Activated T-helper 2 cell treated with anti-CD3 and anti-CD28 coated beads, Interferon-gamma antibody, Interleukin-2, Interleukin-4, amounts not matched to agents 10 μg/mL and 5 μg/mL and 100 μg/mL, durations not matched to agents 14 hours and 24 hours and 36 hours (primary cell): ENCODE results near the gene USP10. TPM values are rescaled to one million over a fixed set of nuclear protein-coding genes. Genes with fewer than 3 reads are reported as not detected.
A peak's percentile ranks its signal among the peaks of the same experiment; 100 is the strongest.
"Not testable (repeated sequence)": the region's sequence is repeated elsewhere in the genome, so short reads cannot be mapped to it uniquely, and the experiment has no call there.

Experiments used
- DNase-seq: peaks from one replicate; pipeline ENCODE4 v3.0.0; 2021; ENCODE audit warnings: low spot score
- H3K27ac Mint-ChIP-seq: one replicate; pipeline ENCODE4 v1.8.0; 2021; ENCODE audit warnings: mixed read lengths
- H3K27me3 Mint-ChIP-seq: one replicate; pipeline ENCODE4 v1.8.0; 2021; ENCODE audit warnings: low read depth, mixed read lengths
- H3K36me3 Mint-ChIP-seq: one replicate; pipeline ENCODE4 v1.8.0; 2021; ENCODE audit warnings: low read depth, mixed read lengths
- H3K4me1 Mint-ChIP-seq: one replicate; pipeline ENCODE4 v1.8.0; 2021; ENCODE audit warnings: low read depth, mixed read lengths
- H3K4me3 Mint-ChIP-seq: one replicate; pipeline ENCODE4 v1.8.0; 2021; ENCODE audit warnings: low read depth, mild to moderate bottlenecking, moderate library complexity, mixed read lengths
- H3K9me3 Mint-ChIP-seq: one replicate; pipeline ENCODE4 v1.8.0; 2021; ENCODE audit warnings: mixed read lengths
- intact Hi-C: fragments of 100-400 bp; cut with micrococcal nuclease; formaldehyde crosslinking; loops from one replicate; pipeline ENCODE4 v1.15.1; 2023
- total RNA-seq: library from RNA; stranded (reverse); gene quantifications from 2 replicates; pipeline ENCODE4 v1.2.3, GENCODE V29; 2022

The USP10 gene
- total RNA-seq, 1 donor from 2014 or later = 151 TPM

GRCh38 chr16:84728853-84729424 lies 29.1 kb downstream of the USP10 start:
- Mint-ChIP-seq H3K9me3 (no peaks in the 10 kb centered on the region), H3K27ac (no peak overlapping the region), H3K27me3 (no peaks in the 10 kb centered on the region), H3K4me3 (no peak overlapping the region), H3K36me3 (peaks cover 18% of the 10 kb centered on the region), H3K4me1 (peaks cover 50% of the 10 kb centered on the region)
- no peak for DNase-seq
- intact Hi-C loops = loop anchor here (5.0 kb wide), 1 partner anchor 222 kb away; no protein-coding TSS in a partner anchor

GRCh38 chr16:84729716-84730320 lies 30.0 kb downstream of the USP10 start:
- Mint-ChIP-seq H3K4me3 (no peak overlapping the region), H3K4me1 (peaks cover 45% of the 10 kb centered on the region), H3K36me3 (peaks cover 25% of the 10 kb centered on the region)

GRCh38 chr16:84730406-84731106 lies 30.8 kb downstream of the USP10 start:
- intact Hi-C loops = no loop called here
- H3K27me3 Mint-ChIP-seq = no peaks in the 10 kb centered on the region
- H3K36me3 Mint-ChIP-seq = peaks cover 27% of the 10 kb centered on the region
- H3K27ac Mint-ChIP-seq = peak overlapping the region; percentile 29
- H3K9me3 Mint-ChIP-seq = no peaks in the 10 kb centered on the region
- no peak overlapping the region for H3K4me3 Mint-ChIP-seq
- H3K4me1 Mint-ChIP-seq = peaks cover 44% of the 10 kb centered on the region
- DNase-seq = peak; percentile 7

More at GRCh38 chr16:84729716-84730320, 30.0 kb downstream of the USP10 start:
- no peaks in the 10 kb centered on the region for H3K9me3 Mint-ChIP-seq
- H3K27me3 Mint-ChIP-seq = no peaks in the 10 kb centered on the region
- H3K27ac Mint-ChIP-seq = no peak overlapping the region
- intact Hi-C loops = loop anchor here (5.0 kb wide), 1 partner anchor 223 kb away; no protein-coding TSS in a partner anchor
- no peak for DNase-seq

GRCh38 chr16:84732332-84732673 lies 32.5 kb downstream of the USP10 start:
- DNase-seq, intact Hi-C loops, H3K27me3 Mint-ChIP-seq, H3K9me3 Mint-ChIP-seq, H3K27ac Mint-ChIP-seq, H3K4me3 Mint-ChIP-seq: not testable (repeated sequence)
- peaks cover 39% of the 10 kb centered on the region for H3K4me1 Mint-ChIP-seq
- peaks cover 33% of the 10 kb centered on the region for H3K36me3 Mint-ChIP-seq

GRCh38 chr16:84732674-84733352 lies 33.0 kb downstream of the USP10 start:
- Mint-ChIP-seq H3K9me3 (no peaks in the 10 kb centered on the region), H3K4me1 (peaks cover 41% of the 10 kb centered on the region), H3K36me3 (peaks cover 30% of the 10 kb centered on the region), H3K27me3 (no peaks in the 10 kb centered on the region), H3K27ac (no peak overlapping the region), H3K4me3 (no peak overlapping the region)
- DNase-seq = no peak
- intact Hi-C loops = no loop called here

GRCh38 chr16:84735849-84736586 lies 36.2 kb downstream of the USP10 start:
- Mint-ChIP-seq H3K27ac (peak overlapping the region; percentile 38), H3K4me1 (peaks cover 41% of the 10 kb centered on the region), H3K9me3 (no peaks in the 10 kb centered on the region), H3K27me3 (no peaks in the 10 kb centered on the region), H3K36me3 (peaks cover 30% of the 10 kb centered on the region), H3K4me3 (no peak overlapping the region)
- DNase-seq = no peak
- intact Hi-C loops = loop anchor here (5.0 kb wide), 1 partner anchor 224 kb away; no protein-coding TSS in a partner anchor

- Mint-ChIP-seq H3K4me3 (no peak overlapping the region), H3K4me1 (peaks cover 45% of the 10 kb centered on the region)
Observed at GRCh38 chr16:84737192-84738011, 37.6 kb downstream of the USP10 start.

GRCh38 chr16:84738255-84739038 lies 38.6 kb downstream of the USP10 start:
- H3K27me3 Mint-ChIP-seq = no peaks in the 10 kb centered on the region
- peaks cover 47% of the 10 kb centered on the region for H3K36me3 Mint-ChIP-seq
- intact Hi-C loops = loop anchor here (1.0 to 5.0 kb wide), 2 partner anchors 66 to 226 kb away; no protein-coding TSS in a partner anchor
- H3K4me1 Mint-ChIP-seq = peaks cover 46% of the 10 kb centered on the region
- no peak overlapping the region for H3K4me3 Mint-ChIP-seq
- no peak overlapping the region for H3K27ac Mint-ChIP-seq
- peak; percentile 66 for DNase-seq
- H3K9me3 Mint-ChIP-seq = no peaks in the 10 kb centered on the region

More at GRCh38 chr16:84737192-84738011, 37.6 kb downstream of the USP10 start:
- DNase-seq = no peak
- peaks cover 41% of the 10 kb centered on the region for H3K36me3 Mint-ChIP-seq
- no peaks in the 10 kb centered on the region for H3K27me3 Mint-ChIP-seq
- intact Hi-C loops = loop anchor here (1.0 to 5.0 kb wide), 2 partner anchors 65 to 225 kb away; no protein-coding TSS in a partner anchor
- peak overlapping the region; percentile 51 for H3K27ac Mint-ChIP-seq
- no peaks in the 10 kb centered on the region for H3K9me3 Mint-ChIP-seq

- DNase-seq = no peak
- no peaks in the 10 kb centered on the region for H3K9me3 Mint-ChIP-seq
- no peak overlapping the region for H3K4me3 Mint-ChIP-seq
- H3K4me1 Mint-ChIP-seq = peaks cover 47% of the 10 kb centered on the region
- intact Hi-C loops = loop anchor here (5.0 kb wide), 1 partner anchor 227 kb away; no protein-coding TSS in a partner anchor
- H3K36me3 Mint-ChIP-seq = peaks cover 44% of the 10 kb centered on the region
- no peak overlapping the region for H3K27ac Mint-ChIP-seq
- no peaks in the 10 kb centered on the region for H3K27me3 Mint-ChIP-seq
Observed at GRCh38 chr16:84739349-84740124, 39.7 kb downstream of the USP10 start.

GRCh38 chr16:84740596-84741116 lies 40.9 kb downstream of the USP10 start:
- Mint-ChIP-seq H3K27me3 (no peaks in the 10 kb centered on the region), H3K4me3 (no peak overlapping the region), H3K27ac (no peak overlapping the region), H3K9me3 (no peaks in the 10 kb centered on the region), H3K36me3 (peaks cover 48% of the 10 kb centered on the region), H3K4me1 (peaks cover 42% of the 10 kb centered on the region)
- intact Hi-C loops = no loop called here
- no peak for DNase-seq
